Upper lobe of left lung (tissue), 6 donors: ENCODE data around the gene CHMP6. TPM values are rescaled to one million over a fixed set of nuclear protein-coding genes. Genes with fewer than 3 reads are reported as not detected.

Experiments used
- ATAC-seq, 2 donors: fragments of 200-7000 bp; cut with Tn5 transposase; one replicate each; pipeline ENCODE4 v1.9.1; 2022; ENCODE audit warnings: mild to moderate bottlenecking in 2 of 2, moderate library complexity in 2 of 2; ENCODE audit not compliant: low FRiP score in 2 of 2
- DNase-seq, 2 donors: peaks; one replicate each; pipeline ENCODE4 v3.0.0-alpha.2; 2019 to 2020
- H3K27ac ChIP-seq, 4 donors: fragments of 200-600 bp; sonication (generic); one replicate each; pipeline ENCODE4 v1.5.1; 2016 to 2019
- H3K27me3 ChIP-seq, 4 donors: fragments of 200-600 bp; sonication (generic); one replicate each; pipeline ENCODE4 v1.5.1; 2017 to 2019
- H3K36me3 ChIP-seq, 4 donors: fragments of 200-600 bp; sonication (generic); one replicate each; pipeline ENCODE4 v1.5.1; 2016 to 2019
- H3K4me1 ChIP-seq, 4 donors: fragments of 200-600 bp; sonication (generic); one replicate each; pipeline ENCODE4 v1.5.1; 2018 to 2019
- H3K4me3 ChIP-seq, 4 donors: fragments of 200-600 bp; sonication (generic); one replicate each; pipeline ENCODE4 v1.5.1; 2017 to 2019; ENCODE audit warnings: mild to moderate bottlenecking in 2 of 4, moderate library complexity in 1 of 4
- H3K9me3 ChIP-seq, 4 donors: fragments of 200-600 bp; sonication (generic); one replicate each; pipeline ENCODE4 v1.5.1; 2018 to 2019
- EP300 ChIP-seq, 4 donors: sonication (generic); formaldehyde crosslinking; IDR thresholded peaks; one replicate each; pipeline ENCODE4 v1.5.1; 2017; ENCODE audit warnings: antibody characterized with exemption in 4 of 4, control low read depth in 2 of 4
- POLR2A ChIP-seq, 4 donors: fragments of 450-650 bp; IDR thresholded peaks; one replicate each; pipeline ENCODE4 v1.5.1; 2016 to 2017; ENCODE audit warnings: antibody characterized with exemption in 4 of 4, mild to moderate bottlenecking in 2 of 4
- POLR2AphosphoS5 ChIP-seq, 2 donors: sonication (generic); formaldehyde crosslinking; IDR thresholded peaks; one replicate each; pipeline ENCODE4 v1.5.1; 2017; ENCODE audit warnings: antibody characterized with exemption in 2 of 2
- WGBS, 2 donors: methylation state at CpG; one replicate each; pipeline ENCODE4 v1.1.5; 2017 to 2018; 5-methylcytosine and 5-hydroxymethylcytosine counted together
- total RNA-seq, 6 donors: library from RNA; depleted of rRNA in 4 of 6; stranded (reverse); fragments of >200 nt in 4 of 6; gene quantifications; one replicate each; pipeline versions ENCODE4 v1.1.0 to v1.2.1, GENCODE V29; 2016 to 2021
- TF ChIP-seq, protein P1 (sequence below), 6 experiments: fragments of 450-650 bp in 4 of 6; fragments of 200-600 bp in 2 of 6; sonication (generic) in 2 of 6; IDR thresholded peaks; one replicate each; pipeline ENCODE4 v1.5.1; 2016 to 2019; ENCODE audit warnings: antibody characterized with exemption in 6 of 6
- donor health status: DM: no; HTN: no; CAD: no; lungs with moderate emphysema.
- donor health status: DM: no; HTN: yes; CAD: no; lungs with severe emphysema.

CHMP6 gene
- total RNA-seq, 6 donors from 2014 or later = 29.5 to 75.4 (median 34.8) TPM

DNA sequence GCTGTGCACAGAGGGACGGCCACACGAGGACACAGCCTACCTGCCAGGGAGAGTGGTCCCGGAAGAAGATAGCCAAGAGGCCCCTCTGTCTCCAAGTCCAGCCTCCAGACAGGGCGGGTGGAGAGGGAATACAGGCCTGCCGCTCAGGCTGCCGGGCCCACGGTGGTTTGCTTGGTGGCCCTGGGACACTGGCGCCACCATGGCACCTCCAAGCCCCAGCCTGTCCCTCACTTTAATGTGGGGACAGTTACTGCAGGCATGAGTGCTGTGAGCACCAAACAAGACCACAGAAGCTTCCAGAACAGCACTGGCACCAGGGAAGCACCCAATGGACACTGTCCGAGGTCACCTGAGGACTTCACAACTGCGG is 22.0 kb upstream of the CHMP6 start:
- 80 to 90% methylated on average over 7 of the region's 10 CpGs for WGBS, 2 donors
- Histone ChIP-seq H3K27me3 (no peaks in the 10 kb centered on the region), H3K4me1 (peaks cover 12 to 28% (median 25%) of the 10 kb centered on the region in 4 donors), H3K36me3 (peaks cover 0 to 16% (median 6%) of the 10 kb centered on the region in 4 donors), H3K27ac (peak overlapping the region in 1 of 4 donors; percentile 75), H3K9me3 (no peaks in the 10 kb centered on the region), H3K4me3 (peak overlapping the region in 1 of 4 donors; percentile 11)
- TF ChIP-seq POLR2AphosphoS5 (IDR thresholded peaks at IDR 0.05) = no peak
- TF ChIP-seq, protein P1, sequence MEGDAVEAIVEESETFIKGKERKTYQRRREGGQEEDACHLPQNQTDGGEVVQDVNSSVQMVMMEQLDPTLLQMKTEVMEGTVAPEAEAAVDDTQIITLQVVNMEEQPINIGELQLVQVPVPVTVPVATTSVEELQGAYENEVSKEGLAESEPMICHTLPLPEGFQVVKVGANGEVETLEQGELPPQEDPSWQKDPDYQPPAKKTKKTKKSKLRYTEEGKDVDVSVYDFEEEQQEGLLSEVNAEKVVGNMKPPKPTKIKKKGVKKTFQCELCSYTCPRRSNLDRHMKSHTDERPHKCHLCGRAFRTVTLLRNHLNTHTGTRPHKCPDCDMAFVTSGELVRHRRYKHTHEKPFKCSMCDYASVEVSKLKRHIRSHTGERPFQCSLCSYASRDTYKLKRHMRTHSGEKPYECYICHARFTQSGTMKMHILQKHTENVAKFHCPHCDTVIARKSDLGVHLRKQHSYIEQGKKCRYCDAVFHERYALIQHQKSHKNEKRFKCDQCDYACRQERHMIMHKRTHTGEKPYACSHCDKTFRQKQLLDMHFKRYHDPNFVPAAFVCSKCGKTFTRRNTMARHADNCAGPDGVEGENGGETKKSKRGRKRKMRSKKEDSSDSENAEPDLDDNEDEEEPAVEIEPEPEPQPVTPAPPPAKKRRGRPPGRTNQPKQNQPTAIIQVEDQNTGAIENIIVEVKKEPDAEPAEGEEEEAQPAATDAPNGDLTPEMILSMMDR (IDR thresholded peaks at IDR 0.05) = no peak
- TF ChIP-seq EP300 (IDR thresholded peaks at IDR 0.05) = no peak
- no peak for TF ChIP-seq POLR2A (IDR thresholded peaks at IDR 0.05)
- no peak for DNase-seq
- ATAC-seq = no peak

DNA sequence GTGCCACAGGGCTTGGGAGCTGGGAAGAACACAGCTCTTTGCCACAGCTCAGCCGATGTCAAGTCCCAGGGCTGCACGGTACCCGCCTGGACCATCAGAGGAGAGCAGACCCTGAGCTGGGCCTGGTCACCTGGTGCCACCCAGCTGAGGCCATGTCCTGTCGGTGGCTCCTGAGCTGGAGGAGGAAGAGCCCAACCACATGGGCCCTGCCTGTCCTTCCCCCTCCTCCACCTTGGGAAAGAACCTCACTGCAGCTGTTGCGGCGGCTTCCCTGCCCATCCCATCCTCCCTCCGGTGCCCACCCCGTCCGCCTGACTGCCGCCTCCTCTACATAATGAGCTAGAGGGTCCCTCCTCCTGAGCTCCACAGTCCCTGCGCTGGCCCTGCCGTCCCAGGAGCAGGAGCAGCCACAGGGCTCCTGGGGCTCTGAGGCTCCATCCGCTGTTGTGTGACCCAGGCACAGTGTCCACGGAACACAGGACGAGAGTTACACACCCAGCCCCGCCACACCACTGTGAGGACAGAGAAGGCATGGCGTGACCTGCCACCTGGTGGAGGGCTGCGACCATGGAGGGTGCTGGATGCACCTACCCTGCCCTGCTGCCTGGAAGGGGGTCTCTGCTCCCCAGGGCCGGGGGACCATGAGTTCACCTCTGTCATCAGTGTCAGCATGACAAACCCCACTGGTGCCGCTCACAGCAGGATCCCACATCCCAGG is 21.4 kb upstream of the CHMP6 start:
- TF ChIP-seq, protein P1 (IDR thresholded peaks at IDR 0.05) = peak in 3 of 6 experiments; percentile 44 to 54 (median 52)
- no peak for TF ChIP-seq POLR2AphosphoS5 (IDR thresholded peaks at IDR 0.05)
- Histone ChIP-seq H3K27me3 (no peaks in the 10 kb centered on the region), H3K4me3 (no peak overlapping the region), H3K36me3 (peaks cover 0 to 11% (median 2%) of the 10 kb centered on the region in 4 donors), H3K4me1 (peaks cover 12 to 28% (median 25%) of the 10 kb centered on the region in 4 donors), H3K9me3 (no peaks in the 10 kb centered on the region), H3K27ac (peak overlapping the region in 1 of 4 donors; percentile 75)
- DNase-seq (peak in 1 of 2 donors; percentile 65), ATAC-seq (peak; percentile 48 to 49)
- 52% methylated on average over 18 of the region's 20 CpGs; no CpG with 5 or more reads in 1 of the 2 donors for WGBS, 2 donors

DNA sequence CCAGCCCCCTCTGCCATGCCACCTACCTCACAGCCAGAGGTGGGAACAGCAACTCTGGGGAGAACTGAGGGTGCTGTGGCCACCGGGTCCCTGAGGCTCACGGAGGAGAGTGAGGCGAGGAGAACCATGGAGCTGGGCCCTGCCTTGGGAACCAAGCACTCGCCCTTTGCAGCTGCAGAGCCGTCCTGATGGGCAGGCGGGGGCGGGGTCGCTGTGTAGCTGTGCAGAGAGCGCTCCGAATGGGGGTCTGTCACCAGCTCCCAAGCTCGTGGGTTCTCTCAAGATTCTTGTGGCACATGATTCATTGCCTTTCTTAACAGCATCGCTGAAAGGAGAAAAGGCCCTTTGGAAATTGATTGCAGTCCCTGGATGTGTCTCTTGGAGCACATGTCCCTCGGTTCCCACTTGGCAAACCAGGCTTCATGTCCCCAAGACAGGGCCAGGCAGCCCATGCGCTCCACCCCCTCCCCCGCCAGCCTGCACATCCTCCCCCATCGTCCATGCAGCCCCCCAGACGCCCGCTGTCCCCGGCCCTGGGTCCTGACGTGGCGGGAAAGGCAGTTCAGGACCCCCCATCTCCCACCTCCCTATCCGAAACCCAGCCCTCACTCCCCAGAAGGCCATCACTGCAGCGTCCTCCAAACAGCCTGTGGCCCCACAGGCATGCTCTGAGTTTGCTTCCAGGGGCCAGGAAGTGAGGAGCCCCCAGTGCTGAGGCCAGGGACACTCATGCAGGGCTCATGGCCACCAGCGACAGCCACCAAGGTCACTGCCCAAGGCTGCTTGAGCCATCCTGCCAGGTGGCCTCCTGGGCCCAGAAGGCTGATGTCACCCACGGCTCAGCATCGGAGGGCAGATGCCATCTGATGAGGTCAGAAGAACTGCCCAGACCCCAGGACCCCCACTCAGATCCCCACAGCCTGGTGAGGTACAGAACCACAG is 20.6 kb upstream of the CHMP6 start:
- no peaks in the 10 kb centered on the region for H3K9me3 ChIP-seq
- DNase-seq (peak in 1 of 2 donors; percentile 68), ATAC-seq (no peak)
- H3K27me3 ChIP-seq = no peaks in the 10 kb centered on the region
- 62 to 66% methylated on average over 18 to 25 of the region's 26 CpGs for WGBS, 2 donors
- H3K36me3 ChIP-seq = peaks cover 0 to 3% (median 0%) of the 10 kb centered on the region in 4 donors
- no peak overlapping the region for H3K27ac ChIP-seq
- no peak overlapping the region for H3K4me3 ChIP-seq
- H3K4me1 ChIP-seq = peaks cover 12 to 28% (median 25%) of the 10 kb centered on the region in 4 donors
- TF ChIP-seq POLR2A (IDR thresholded peaks at IDR 0.05) = no peak
- TF ChIP-seq, protein P1 (IDR thresholded peaks at IDR 0.05) = peak in 1 of 6 experiments; percentile 0

DNA sequence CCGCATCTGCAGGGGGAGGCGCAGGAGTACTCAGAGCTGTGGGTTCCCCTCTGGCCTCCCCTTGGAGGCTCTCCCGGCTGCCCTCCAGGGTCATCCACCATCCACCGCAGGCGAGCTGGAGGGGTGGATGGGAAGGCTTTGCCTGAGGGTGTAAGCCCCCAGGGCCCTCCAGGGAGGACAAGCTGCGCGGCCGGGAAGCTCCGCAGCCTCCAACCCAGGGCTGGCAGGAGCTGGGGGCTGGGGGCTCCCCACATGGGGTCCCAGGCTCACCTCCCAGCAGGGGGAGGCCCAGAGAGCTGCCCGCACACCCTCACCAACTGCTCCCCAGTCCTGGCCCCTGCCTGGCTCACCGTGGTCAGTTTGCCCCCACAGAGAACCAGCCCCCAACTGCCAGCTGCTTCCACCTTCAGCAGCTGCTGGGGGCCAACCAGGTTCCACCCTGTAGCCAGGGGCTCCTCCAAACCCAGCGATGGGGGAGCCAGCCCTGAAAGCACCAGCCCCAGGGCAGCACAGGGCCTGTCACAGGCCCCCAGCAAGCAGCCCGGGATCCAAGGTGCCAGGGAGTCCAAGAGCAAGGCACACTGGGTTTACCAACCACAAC is 19.8 kb upstream of the CHMP6 start:
- DNase-seq = peak in 1 of 2 donors; percentile 77
- Histone ChIP-seq H3K9me3 (no peaks in the 10 kb centered on the region), H3K27ac (no peak overlapping the region), H3K36me3 (no peaks in the 10 kb centered on the region), H3K4me1 (peaks cover 12 to 28% (median 25%) of the 10 kb centered on the region in 4 donors), H3K27me3 (no peaks in the 10 kb centered on the region), H3K4me3 (no peak overlapping the region)
- whole genome bisulfite sequencing, 2 donors = 83 to 86% methylated on average over 1 to 9 of the region's 13 CpGs
- no peak for ATAC-seq
- TF ChIP-seq POLR2AphosphoS5 (IDR thresholded peaks at IDR 0.05) (no peak), POLR2A (IDR thresholded peaks at IDR 0.05) (no peak), EP300 (IDR thresholded peaks at IDR 0.05) (no peak)
- TF ChIP-seq, protein P1 (IDR thresholded peaks at IDR 0.05) = no peak
